Mucosa of gallbladder (tissue), 1 donor: ENCODE measurements around the gene CNMD. TPM values are rescaled to one million over a fixed set of nuclear protein-coding genes. Genes with fewer than 3 reads are reported as not detected.
"Not testable (repeated sequence)": the region's sequence is repeated elsewhere in the genome, so short reads cannot be mapped to it uniquely, and the experiment has no call there.

ENCODE experiments used
- DNase-seq: peaks from one replicate; pipeline ENCODE4 v3.0.0-alpha.2; 2020; ENCODE audit warnings: low spot score
- total RNA-seq: library from RNA; stranded (reverse); gene quantifications from one replicate; pipeline ENCODE4 v1.2.1, GENCODE V29; 2021
- donor health status: DM: no; HTN: no; CAD: no.

Gene CNMD
- total RNA-seq, 1 donor from 2014 or later = 0.26 TPM

- no peak for DNase-seq
These were observed 53.2 kb downstream of the CNMD start for GRCh38 chr13:52686376-52686775.

DNA sequence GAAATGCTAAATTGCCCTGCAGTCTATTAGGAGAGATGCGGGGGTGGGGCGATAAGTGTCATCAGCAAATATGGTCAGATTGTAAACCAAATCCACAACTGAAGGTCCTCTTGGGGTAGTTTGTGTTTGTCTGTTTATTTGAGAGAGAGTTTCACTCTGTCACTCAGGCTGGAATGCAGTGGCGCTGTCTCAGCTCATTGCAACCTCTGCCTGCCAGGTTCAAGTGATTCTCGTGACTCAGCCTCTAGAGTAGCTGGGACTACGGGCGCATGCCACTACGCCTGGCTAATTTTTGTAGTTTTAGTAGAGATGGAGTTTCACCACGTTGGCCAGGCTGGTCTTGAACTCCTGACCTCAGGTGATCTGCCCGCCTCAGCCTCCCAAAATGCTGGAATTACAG is 53.8 kb downstream of the CNMD start:
- not testable (repeated sequence) for DNase-seq

GRCh38 chr13:52677823-52678222 is 61.8 kb downstream of the CNMD start:
- no peak for DNase-seq

GRCh38 chr13:52673465-52673864 is 66.2 kb downstream of the CNMD start:
- no peak for DNase-seq

DNA sequence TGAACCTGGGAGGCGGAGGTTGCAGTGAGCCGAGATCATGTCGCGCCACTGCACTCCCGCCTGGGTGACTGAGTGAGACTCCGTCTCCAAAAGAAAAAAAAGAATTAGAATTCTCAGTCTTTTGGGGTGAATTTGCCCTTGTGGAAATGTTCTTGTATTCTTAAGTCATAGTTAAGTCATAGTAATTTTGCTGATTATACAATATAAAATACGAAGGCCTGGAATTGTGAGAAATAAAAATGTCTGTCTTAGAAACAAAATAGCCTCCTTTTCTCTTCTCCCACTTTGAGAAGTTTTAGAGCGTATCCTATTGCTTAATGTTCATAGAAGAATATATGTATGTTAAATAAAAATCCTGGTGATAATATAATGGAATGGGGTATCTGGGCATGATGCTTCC is 68.9 kb downstream of the CNMD start:
- DNase-seq = no peak

- no peak for DNase-seq
These were observed 69.9 kb downstream of the CNMD start for GRCh38 chr13:52669677-52670076.

DNA sequence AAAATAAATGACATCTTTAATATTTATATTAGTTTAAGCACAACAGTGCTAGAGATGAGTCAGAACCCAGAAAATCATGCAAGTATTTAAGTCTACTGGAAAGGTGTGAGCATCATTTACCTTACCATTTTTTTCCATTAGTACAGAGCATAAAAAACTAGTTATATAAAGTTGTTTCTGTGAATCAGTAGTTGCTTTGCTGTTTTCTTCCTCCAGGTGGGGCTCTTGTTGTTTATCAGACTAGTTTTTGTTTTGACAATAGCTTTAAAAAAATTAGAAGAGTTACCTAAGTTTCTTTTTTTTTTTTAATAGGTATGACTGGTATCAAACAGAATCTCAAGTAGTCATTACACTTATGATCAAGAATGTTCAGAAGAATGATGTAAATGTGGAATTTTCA is 74.3 kb downstream of the CNMD start:
- DNase-seq = no peak

DNA sequence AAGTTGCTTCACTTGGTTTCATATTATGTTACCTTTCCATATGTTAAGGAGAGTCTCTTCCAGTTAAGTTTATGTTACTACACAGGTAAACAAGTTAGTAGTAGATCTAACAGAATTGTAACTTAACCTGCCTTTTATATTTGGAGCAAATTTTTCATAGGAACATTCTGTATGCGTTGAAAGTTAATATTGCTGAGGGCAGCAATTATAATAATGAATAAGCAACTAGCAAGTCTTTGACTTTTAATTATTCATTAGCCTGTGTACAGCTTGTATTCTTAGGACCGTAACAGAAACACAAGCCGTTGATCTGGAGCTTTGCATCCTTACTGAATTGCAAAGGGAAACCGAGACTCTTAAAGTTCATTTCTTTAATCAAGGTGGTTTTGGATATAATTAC is 75.3 kb downstream of the CNMD start:
- no peak for DNase-seq

- DNase-seq = no peak
These were observed 80.3 kb downstream of the CNMD start for GRCh38 chr13:52659340-52659739.

Other genes starting within 250 kb of the CNMD start
- gene HNRNPA1L2, start 97.4 kb downstream of the CNMD start, total RNA-seq = 3.9 TPM
- gene SUGT1, start 87.0 kb downstream of the CNMD start, total RNA-seq = 37.6 TPM
- not detected for gene PCDH8, start 108.8 kb upstream of the CNMD start, total RNA-seq